Hepatocyte (in vitro differentiated cells): ENCODE measurements around the gene SLC17A9. TPM values are rescaled to one million over a fixed set of nuclear protein-coding genes. Genes with fewer than 3 reads are reported as not detected.

ENCODE experiments used
- DNase-seq: peaks from one replicate; pipeline ENCODE4 v3.0.0-alpha.2; 2016; ENCODE audit warnings: low spot score
- H2AFZ ChIP-seq: fragments of 200-600 bp; sonication (generic); 2 replicates; pipeline ENCODE4 v1.6.0; 2016; ENCODE audit warnings: antibody characterized with exemption, mild to moderate bottlenecking
- H3K27ac ChIP-seq: fragments of 200-600 bp; sonication (generic); 2 replicates; pipeline ENCODE4 v1.5.1; 2016; ENCODE audit warnings: mild to moderate bottlenecking
- H3K27me3 ChIP-seq: fragments of 200-600 bp; sonication (generic); 2 replicates; pipeline ENCODE4 v1.6.1; 2016
- H3K36me3 ChIP-seq: fragments of 200-600 bp; sonication (generic); replicated peaks from 2 replicates; pipeline ENCODE4 v1.5.1; 2016; ENCODE audit warnings: low read depth; ENCODE audit not compliant: insufficient read depth
- H3K4me1 ChIP-seq: fragments of 200-600 bp; sonication (generic); 2 replicates; pipeline ENCODE4 v1.5.1; 2016; ENCODE audit warnings: mild to moderate bottlenecking, moderate library complexity; ENCODE audit not compliant: insufficient read depth
- H3K4me2 ChIP-seq: fragments of 200-600 bp; sonication (generic); 2 replicates; pipeline ENCODE4 v1.6.0; 2016
- H3K4me3 ChIP-seq: fragments of 200-600 bp; sonication (generic); 2 replicates; pipeline ENCODE4 v1.5.1; 2016; ENCODE audit warnings: mild to moderate bottlenecking
- H3K79me2 ChIP-seq: fragments of 200-600 bp; sonication (generic); 2 replicates; pipeline ENCODE4 v1.6.0; 2017; ENCODE audit warnings: mild to moderate bottlenecking
- H3K9me2 ChIP-seq: fragments of 200-600 bp; sonication (generic); replicated peaks from 2 replicates; pipeline ENCODE4 v1.6.0; 2017; ENCODE audit warnings: mild to moderate bottlenecking; ENCODE audit not compliant: insufficient read depth
- H3K9me3 ChIP-seq: fragments of 200-600 bp; sonication (generic); 2 replicates; pipeline ENCODE4 v1.5.1; 2016; ENCODE audit warnings: low read depth, mild to moderate bottlenecking
- H4K20me1 ChIP-seq: fragments of 200-600 bp; sonication (generic); 2 replicates; pipeline ENCODE4 v1.6.0; 2016; ENCODE audit warnings: mild to moderate bottlenecking; ENCODE audit not compliant: insufficient read depth, poor library complexity, severe bottlenecking
- CTCF ChIP-seq: fragments of 200-600 bp; sonication (generic); IDR thresholded peaks from 2 replicates; pipeline ENCODE4 v1.5.1; 2016; ENCODE audit warnings: antibody characterized with exemption, mild to moderate bottlenecking; ENCODE audit not compliant: poor library complexity
- EZH2 ChIP-seq: fragments of 200-600 bp; sonication (generic); IDR thresholded peaks from 2 replicates; pipeline ENCODE4 v1.6.1; 2016; ENCODE audit warnings: antibody characterized with exemption, mild to moderate bottlenecking, borderline replicate concordance
- EZH2phosphoT487 ChIP-seq: fragments of 200-600 bp; sonication (generic); IDR thresholded peaks from one replicate; pipeline ENCODE4 v1.6.1; 2018; ENCODE audit warnings: antibody characterized with exemption, mild to moderate bottlenecking, low read depth, moderate library complexity; ENCODE audit not compliant: unreplicated experiment, severe bottlenecking
- WGBS: methylation state at CpG from one replicate; pipeline ENCODE4 v1.1.6; 2016; ENCODE audit warnings: low lambda C conversion rate; ENCODE audit errors: missing lambda C conversion rate; 5-methylcytosine and 5-hydroxymethylcytosine counted together
- polyA plus RNA-seq: library from polyadenylated mRNA; unstranded; fragments of >200 nt; fragmentation: Nextera tagmentation; extraction: Ambion mirVana; gene quantifications from 2 replicates; pipeline ENCODE4 v1.2.1, GENCODE V29; 2016
- total RNA-seq: library from RNA; depleted of rRNA; stranded (reverse); fragments of >200 nt; gene quantifications from 2 replicates; pipeline ENCODE4 v1.2.3, GENCODE V29; 2014

The SLC17A9 gene
- total and polyA plus RNA-seq, 2 experiments from 2014 or later, result 26.9 to 83.9 TPM

- H3K9me3 ChIP-seq, result no peaks in the 10 kb centered on the region
- no peak overlapping the region for H3K4me3 ChIP-seq
- no peaks in the 10 kb centered on the region for H3K4me1 ChIP-seq
- WGBS, result 94% methylated on average over 30 of the region's 31 CpGs
- H3K27ac ChIP-seq, result no peak overlapping the region
- no peak overlapping the region for H2AFZ ChIP-seq
- H3K4me2 ChIP-seq, result no peak overlapping the region
- H3K79me2 ChIP-seq, result peaks cover 53% of the 10 kb centered on the region
- H3K36me3 ChIP-seq, result peaks cover 7% of the 10 kb centered on the region
- no peak for DNase-seq
- H4K20me1 ChIP-seq, result peaks cover 59% of the 10 kb centered on the region
- no peaks in the 10 kb centered on the region for H3K27me3 ChIP-seq
- TF ChIP-seq CTCF (no peak), EZH2 (no peak), EZH2phosphoT487 (no peak)
- no peaks in the 10 kb centered on the region for H3K9me2 ChIP-seq
These were observed 45.7 kb upstream of the SLC17A9 start for GRCh38 chr20:62906647-62907375.

- Histone ChIP-seq H3K79me2 (peaks cover 62% of the 10 kb centered on the region), H4K20me1 (peaks cover 68% of the 10 kb centered on the region), H3K4me3 (no peak overlapping the region), H2AFZ (no peak overlapping the region), H3K36me3 (peaks cover 7% of the 10 kb centered on the region), H3K4me2 (no peak overlapping the region), H3K9me3 (no peaks in the 10 kb centered on the region), H3K27me3 (no peaks in the 10 kb centered on the region), H3K9me2 (no peaks in the 10 kb centered on the region), H3K27ac (no peak overlapping the region), H3K4me1 (no peaks in the 10 kb centered on the region)
- 81% methylated on average over 16 of the region's 16 CpGs for WGBS
- no peak for DNase-seq
- TF ChIP-seq EZH2 (no peak), CTCF (peak; percentile 39)
These were observed 44.9 kb upstream of the SLC17A9 start for GRCh38 chr20:62907384-62908317.

- no peak overlapping the region for H3K4me2 ChIP-seq
- 90% methylated on average over 18 of the region's 18 CpGs for WGBS
- H2AFZ ChIP-seq, result no peak overlapping the region
- no peak overlapping the region for H3K4me3 ChIP-seq
- H3K36me3 ChIP-seq, result peaks cover 2% of the 10 kb centered on the region
- no peaks in the 10 kb centered on the region for H3K9me3 ChIP-seq
- H4K20me1 ChIP-seq, result peaks cover 75% of the 10 kb centered on the region
- H3K27me3 ChIP-seq, result no peaks in the 10 kb centered on the region
- no peak for DNase-seq
- H3K79me2 ChIP-seq, result peaks cover 75% of the 10 kb centered on the region
- H3K4me1 ChIP-seq, result no peaks in the 10 kb centered on the region
- TF ChIP-seq CTCF, result no peak
- no peaks in the 10 kb centered on the region for H3K9me2 ChIP-seq
- no peak overlapping the region for H3K27ac ChIP-seq
These were observed 43.3 kb upstream of the SLC17A9 start for GRCh38 chr20:62908971-62909791.
